DND-41 (cell line): ENCODE data around the gene ZNF619.
A peak's percentile ranks its signal among the peaks of the same experiment; 100 is the strongest.

Source experiments
- ATAC-seq: fragments of 200-7000 bp; cut with Tn5 transposase; 3 replicates; pipeline ENCODE4 v1.9.1; 2021; ENCODE audit warnings: low read depth; ENCODE audit not compliant: insufficient read depth
- DNase-seq: peaks from one replicate; pipeline ENCODE4 v3.0.0-alpha.2; 2020
- H2AFZ ChIP-seq: 2 replicates; pipeline ENCODE4 v1.6.0; 2012; ENCODE audit warnings: low read depth, low read length
- H3K27ac ChIP-seq: 2 replicates; pipeline ENCODE4 v1.5.1; 2012; ENCODE audit warnings: low read length, inconsistent platforms
- H3K27me3 ChIP-seq: fragments of 200-600 bp; sonication (generic); 2 replicates; pipeline ENCODE4 v1.6.0; 2012; ENCODE audit warnings: low read length, mild to moderate bottlenecking, inconsistent platforms; ENCODE audit not compliant: insufficient read depth, poor library complexity
- H3K36me3 ChIP-seq: 2 replicates; pipeline ENCODE4 v1.5.1; 2012; ENCODE audit warnings: low read length, inconsistent platforms; ENCODE audit not compliant: insufficient read depth
- H3K4me1 ChIP-seq: 2 replicates; pipeline ENCODE4 v1.5.1; 2012; ENCODE audit warnings: mild to moderate bottlenecking, low read length; ENCODE audit not compliant: insufficient read depth
- H3K4me2 ChIP-seq: 2 replicates; pipeline ENCODE4 v1.6.0; 2012; ENCODE audit warnings: mild to moderate bottlenecking, moderate library complexity, low read length, inconsistent platforms; ENCODE audit not compliant: insufficient read depth
- H3K4me3 ChIP-seq, 2 experiments: fragments of 200-600 bp in 1 of 2; shearing (Covaris generic) in 1 of 2; 2 replicates each; pipeline ENCODE4 v1.5.1; 2012 to 2016; ENCODE audit warnings: inconsistent platforms in 2 of 2, low read length in 2 of 2, mild to moderate bottlenecking in 2 of 2, low read depth in 1 of 2, moderate library complexity in 1 of 2
- H3K79me2 ChIP-seq: 2 replicates; pipeline ENCODE4 v1.6.0; 2012; ENCODE audit warnings: low read length, inconsistent platforms; ENCODE audit not compliant: insufficient read depth
- H3K9ac ChIP-seq: 2 replicates; pipeline ENCODE4 v1.6.0; 2012; ENCODE audit warnings: low read depth, mild to moderate bottlenecking, inconsistent platforms, low read length, moderate library complexity
- H3K9me3 ChIP-seq: 2 replicates; pipeline ENCODE4 v1.5.1; 2012; ENCODE audit warnings: low read length, moderate library complexity, mild to moderate bottlenecking, inconsistent platforms; ENCODE audit not compliant: insufficient read depth, severe bottlenecking
- H4K20me1 ChIP-seq: 2 replicates; pipeline ENCODE4 v1.6.0; 2012; ENCODE audit warnings: low read length; ENCODE audit not compliant: insufficient read depth
- CTCF ChIP-seq: IDR thresholded peaks from 2 replicates; pipeline ENCODE4 v1.5.1; 2012; ENCODE audit warnings: borderline replicate concordance, low read length, moderate library complexity, mild to moderate bottlenecking; ENCODE audit not compliant: poor library complexity, severe bottlenecking; ENCODE audit errors: extremely low read depth
- EZH2 ChIP-seq: IDR thresholded peaks from 3 replicates; pipeline ENCODE4 v1.6.1; 2012; ENCODE audit warnings: borderline replicate concordance, low read depth, mild to moderate bottlenecking, moderate library complexity, low read length, inconsistent platforms; ENCODE audit not compliant: severe bottlenecking

ZNF619 gene

GRCh38 chr3:40453933-40454332, 23.0 kb upstream of the ZNF619 start:
- Histone ChIP-seq H2AFZ (no peak overlapping the region), H3K4me3 (peak overlapping the region; percentile 48 to 90; a peak in 3 of 4 replicates), H3K9me3 (no peaks in the 10 kb centered on the region), H4K20me1 (peaks cover 16% of the 10 kb centered on the region), H3K27ac (peak overlapping the region; percentile 74), H3K27me3 (no peaks in the 10 kb centered on the region), H3K9ac (peak overlapping the region; percentile 72), H3K36me3 (peaks cover 17% of the 10 kb centered on the region), H3K4me2 (peak overlapping the region; percentile 96), H3K4me1 (peaks cover 49% of the 10 kb centered on the region), H3K79me2 (peaks cover 34% of the 10 kb centered on the region)
- TF ChIP-seq EZH2 = no peak
- TF ChIP-seq CTCF = no peak
- ATAC-seq = no peak
- DNase-seq = no peak

- DNase-seq = no peak
- ATAC-seq = no peak
- H3K9me3 ChIP-seq = no peaks in the 10 kb centered on the region
- H3K4me3 ChIP-seq = no peak overlapping the region
- peaks cover 46% of the 10 kb centered on the region for H3K79me2 ChIP-seq
- no peak overlapping the region for H3K9ac ChIP-seq
- H3K27ac ChIP-seq = no peak overlapping the region
- H3K36me3 ChIP-seq = peaks cover 30% of the 10 kb centered on the region
- no peak for TF ChIP-seq CTCF
- peaks cover 28% of the 10 kb centered on the region for H4K20me1 ChIP-seq
- no peak overlapping the region for H3K4me2 ChIP-seq
- no peak overlapping the region for H2AFZ ChIP-seq
- no peaks in the 10 kb centered on the region for H3K27me3 ChIP-seq
- peaks cover 60% of the 10 kb centered on the region for H3K4me1 ChIP-seq
These were observed 21.6 kb upstream of the ZNF619 start for GRCh38 chr3:40455328-40455727.

GRCh38 chr3:40456279-40456939, 20.5 kb upstream of the ZNF619 start:
- DNase-seq (no peak), ATAC-seq (no peak)
- peaks cover 41% of the 10 kb centered on the region for H3K36me3 ChIP-seq
- no peak for TF ChIP-seq CTCF
- TF ChIP-seq EZH2 = no peak
- peak overlapping the region; percentile 91 for H3K27ac ChIP-seq
- peaks cover 36% of the 10 kb centered on the region for H4K20me1 ChIP-seq
- peaks cover 58% of the 10 kb centered on the region for H3K4me1 ChIP-seq
- no peaks in the 10 kb centered on the region for H3K9me3 ChIP-seq
- peak overlapping the region; percentile 93 for H3K9ac ChIP-seq
- H3K4me2 ChIP-seq = peak overlapping the region; percentile 93
- H3K4me3 ChIP-seq = peak overlapping the region; percentile 86 to 97
- H3K79me2 ChIP-seq = peaks cover 49% of the 10 kb centered on the region
- peak overlapping the region; percentile 93 for H2AFZ ChIP-seq
- no peaks in the 10 kb centered on the region for H3K27me3 ChIP-seq
